ENCODE data around the gene VWF.

- TF ChIP-seq MXI1 (IDR thresholded peaks at IDR 0.05; ENCODE audit: borderline replicate concordance, low read depth, low read length) (no peak), POLR2A (IDR thresholded peaks at IDR 0.05; ENCODE audit: low read depth, low read length) (no peak), MAZ (IDR thresholded peaks at IDR 0.05; ENCODE audit: borderline replicate concordance, low read depth, low read length) (no peak)
- TF ChIP-seq, protein P1, sequence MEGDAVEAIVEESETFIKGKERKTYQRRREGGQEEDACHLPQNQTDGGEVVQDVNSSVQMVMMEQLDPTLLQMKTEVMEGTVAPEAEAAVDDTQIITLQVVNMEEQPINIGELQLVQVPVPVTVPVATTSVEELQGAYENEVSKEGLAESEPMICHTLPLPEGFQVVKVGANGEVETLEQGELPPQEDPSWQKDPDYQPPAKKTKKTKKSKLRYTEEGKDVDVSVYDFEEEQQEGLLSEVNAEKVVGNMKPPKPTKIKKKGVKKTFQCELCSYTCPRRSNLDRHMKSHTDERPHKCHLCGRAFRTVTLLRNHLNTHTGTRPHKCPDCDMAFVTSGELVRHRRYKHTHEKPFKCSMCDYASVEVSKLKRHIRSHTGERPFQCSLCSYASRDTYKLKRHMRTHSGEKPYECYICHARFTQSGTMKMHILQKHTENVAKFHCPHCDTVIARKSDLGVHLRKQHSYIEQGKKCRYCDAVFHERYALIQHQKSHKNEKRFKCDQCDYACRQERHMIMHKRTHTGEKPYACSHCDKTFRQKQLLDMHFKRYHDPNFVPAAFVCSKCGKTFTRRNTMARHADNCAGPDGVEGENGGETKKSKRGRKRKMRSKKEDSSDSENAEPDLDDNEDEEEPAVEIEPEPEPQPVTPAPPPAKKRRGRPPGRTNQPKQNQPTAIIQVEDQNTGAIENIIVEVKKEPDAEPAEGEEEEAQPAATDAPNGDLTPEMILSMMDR (conservative IDR thresholded peaks at IDR 0.05; ENCODE audit: low read depth, low read length), result peak; percentile 30
- TF ChIP-seq, protein P2, sequence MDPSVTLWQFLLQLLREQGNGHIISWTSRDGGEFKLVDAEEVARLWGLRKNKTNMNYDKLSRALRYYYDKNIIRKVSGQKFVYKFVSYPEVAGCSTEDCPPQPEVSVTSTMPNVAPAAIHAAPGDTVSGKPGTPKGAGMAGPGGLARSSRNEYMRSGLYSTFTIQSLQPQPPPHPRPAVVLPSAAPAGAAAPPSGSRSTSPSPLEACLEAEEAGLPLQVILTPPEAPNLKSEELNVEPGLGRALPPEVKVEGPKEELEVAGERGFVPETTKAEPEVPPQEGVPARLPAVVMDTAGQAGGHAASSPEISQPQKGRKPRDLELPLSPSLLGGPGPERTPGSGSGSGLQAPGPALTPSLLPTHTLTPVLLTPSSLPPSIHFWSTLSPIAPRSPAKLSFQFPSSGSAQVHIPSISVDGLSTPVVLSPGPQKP (IDR thresholded peaks at IDR 0.05; ENCODE audit: borderline replicate concordance, low read depth, low read length), result no peak
These were observed 211.8 kb downstream of the VWF start for GRCh38 chr12:5912437-5913334.

All from IMR-90 (cell line).